Amygdala (tissue), 56 donors: ENCODE results near the gene C13orf42.
A peak's percentile ranks its signal among the peaks of the same experiment; 100 is the strongest.

Experiments used
- DNase-seq, 56 donors: peaks; one replicate each; lab custom pipeline; 2025; lab: John Stamatoyannopoulos, UW

Gene C13orf42

GRCh38 chr13:51111174-51111573 lies at the start of gene C13orf42:
Gene C13orf42 (minus strand): TSS chr13:51111274. CDS start chr13:51111209, 65 bp downstream.
- no peak for DNase-seq

GRCh38 chr13:51158880-51159518 lies 47.9 kb upstream of the C13orf42 start:
- peak in 9 of 56 donors; percentile 5 to 58 (median 28) for DNase-seq

- no peak for DNase-seq
These were observed 47.3 kb upstream of the C13orf42 start for GRCh38 chr13:51158365-51158764.

GRCh38 chr13:51156648-51157047 lies 45.6 kb upstream of the C13orf42 start:
- no peak for DNase-seq

- DNase-seq = no peak
These were observed 44.9 kb upstream of the C13orf42 start for GRCh38 chr13:51155776-51156515.

GRCh38 chr13:51155161-51155560 lies 44.1 kb upstream of the C13orf42 start:
- DNase-seq = no peak

- peak in 1 of 56 donors; percentile 6 for DNase-seq
These were observed 43.0 kb upstream of the C13orf42 start for GRCh38 chr13:51154029-51154555.

- DNase-seq = no peak
These were observed 42.5 kb upstream of the C13orf42 start for GRCh38 chr13:51153527-51153926.

GRCh38 chr13:51152701-51153100 lies 41.6 kb upstream of the C13orf42 start:
- no peak for DNase-seq

GRCh38 chr13:51151463-51151862 lies 40.4 kb upstream of the C13orf42 start:
- DNase-seq = no peak

- peak in 44 of 56 donors; percentile 2 to 79 (median 28) for DNase-seq
These were observed 38.0 kb upstream of the C13orf42 start for GRCh38 chr13:51148952-51149573.

GRCh38 chr13:51148223-51148951 lies 37.3 kb upstream of the C13orf42 start:
- DNase-seq = peak in 1 of 56 donors; percentile 28

GRCh38 chr13:51147732-51148131 lies 36.7 kb upstream of the C13orf42 start:
- DNase-seq = no peak

GRCh38 chr13:51146667-51147066 lies 35.6 kb upstream of the C13orf42 start:
- DNase-seq = no peak

- no peak for DNase-seq
These were observed 26.2 kb upstream of the C13orf42 start for GRCh38 chr13:51137250-51137649.

GRCh38 chr13:51136276-51136980 lies 25.4 kb upstream of the C13orf42 start:
- no peak for DNase-seq

- DNase-seq = no peak
These were observed 23.8 kb upstream of the C13orf42 start for GRCh38 chr13:51134763-51135365.

- no peak for DNase-seq
These were observed 19.3 kb upstream of the C13orf42 start for GRCh38 chr13:51130348-51130747.

GRCh38 chr13:51125495-51126226 lies 14.6 kb upstream of the C13orf42 start:
- DNase-seq = peak in 26 of 56 donors; percentile 3 to 54 (median 12)
